ENCODE results near the gene BPIFB1.

The BPIFB1 gene

GRCh38 chr20:33298391-33298790 lies 15.4 kb downstream of the BPIFB1 start:
- no peak for DNase-seq (ENCODE audit: low read depth)

GRCh38 chr20:33299111-33299603 lies 16.1 kb downstream of the BPIFB1 start:
- no peak for DNase-seq (ENCODE audit: low read depth)

- peak; percentile 48 for DNase-seq (ENCODE audit: low read depth)
Observed at GRCh38 chr20:33301192-33301930, 18.3 kb downstream of the BPIFB1 start.

GRCh38 chr20:33303595-33303994 lies 20.6 kb downstream of the BPIFB1 start:
- DNase-seq (ENCODE audit: low read depth): no peak

GRCh38 chr20:33304046-33304445 lies 21.0 kb downstream of the BPIFB1 start:
- DNase-seq (ENCODE audit: low read depth): no peak

- peak; percentile 27 for DNase-seq (ENCODE audit: low read depth)
Observed at GRCh38 chr20:33305589-33306057, 22.6 kb downstream of the BPIFB1 start.

- no peak for DNase-seq (ENCODE audit: low read depth)
Observed at GRCh38 chr20:33306228-33306627, 23.2 kb downstream of the BPIFB1 start.

- DNase-seq (ENCODE audit: low read depth): no peak
Observed at GRCh38 chr20:33306807-33307206, 23.8 kb downstream of the BPIFB1 start.

- DNase-seq (ENCODE audit: low read depth): no peak
Observed at GRCh38 chr20:33308668-33309067, 25.7 kb downstream of the BPIFB1 start.

- no peak for DNase-seq (ENCODE audit: low read depth)
Observed at GRCh38 chr20:33309631-33310030, 26.6 kb downstream of the BPIFB1 start.

- DNase-seq (ENCODE audit: low read depth): no peak
Observed at GRCh38 chr20:33310327-33310899, 27.4 kb downstream of the BPIFB1 start.

- DNase-seq (ENCODE audit: low read depth): no peak
Observed at GRCh38 chr20:33311011-33311410, 28.0 kb downstream of the BPIFB1 start.

- DNase-seq (ENCODE audit: low read depth): no peak
Observed at GRCh38 chr20:33311996-33312395, 29.0 kb downstream of the BPIFB1 start.

GRCh38 chr20:33312583-33312982 lies 29.6 kb downstream of the BPIFB1 start:
- no peak for DNase-seq (ENCODE audit: low read depth)

- DNase-seq (ENCODE audit: low read depth): no peak
Observed at GRCh38 chr20:33313686-33314314, 30.8 kb downstream of the BPIFB1 start.

- no peak for DNase-seq (ENCODE audit: low read depth)
Observed at GRCh38 chr20:33316343-33316742, 33.3 kb downstream of the BPIFB1 start.

- no peak for DNase-seq (ENCODE audit: low read depth)
Observed at GRCh38 chr20:33316958-33317357, 33.9 kb downstream of the BPIFB1 start.

- no peak for DNase-seq (ENCODE audit: low read depth)
Observed at GRCh38 chr20:33317424-33318095, 34.5 kb downstream of the BPIFB1 start.

- DNase-seq (ENCODE audit: low read depth): no peak
Observed at GRCh38 chr20:33318096-33318429, 35.0 kb downstream of the BPIFB1 start.

GRCh38 chr20:33320006-33320405 lies 37.0 kb downstream of the BPIFB1 start:
- DNase-seq (ENCODE audit: low read depth): no peak

GRCh38 chr20:33322456-33322855 lies 39.4 kb downstream of the BPIFB1 start:
- DNase-seq (ENCODE audit: low read depth): no peak

- no peak for DNase-seq (ENCODE audit: low read depth)
Observed at GRCh38 chr20:33323236-33323635, 40.2 kb downstream of the BPIFB1 start.

- no peak for DNase-seq (ENCODE audit: low read depth)
Observed at GRCh38 chr20:33325350-33325749, 42.3 kb downstream of the BPIFB1 start.
